BJ (cell line): ENCODE measurements around the gene SV2C. TPM values are rescaled to one million over a fixed set of nuclear protein-coding genes. Genes with fewer than 3 reads are reported as not detected.

ENCODE experiments used
- CTCF ChIA-PET: fragments of 350-600 bp; formaldehyde crosslinking; extraction: SDS; loops from one replicate; lab custom pipeline; 2021; ENCODE audit warnings: antibody characterized with exemption, inconsistent platforms; lab: Yijun Ruan, JAX
- POLR2A ChIA-PET: fragments of 300-600 bp; sonication (Branson Sonifier 250); formaldehyde crosslinking; extraction: SDS; loops from one replicate; lab custom pipeline; 2021; ENCODE audit warnings: antibody characterized with exemption; lab: Charles Lee
- DNase-seq: peaks from one replicate; pipeline ENCODE4 v3.0.0-alpha.2; 2011; ENCODE audit warnings: low read depth
- H3K27me3 ChIP-seq: 2 replicates; pipeline ENCODE4 v1.6.0; 2011; ENCODE audit warnings: low read length; ENCODE audit not compliant: control insufficient read depth, insufficient read depth
- H3K36me3 ChIP-seq: 2 replicates; pipeline ENCODE4 v1.5.1; 2011; ENCODE audit warnings: low read length; ENCODE audit not compliant: control insufficient read depth, insufficient read depth
- H3K4me3 ChIP-seq: 2 replicates; pipeline ENCODE4 v1.5.1; 2011; ENCODE audit warnings: low read depth, mild to moderate bottlenecking, control low read depth, low read length
- CTCF ChIP-seq: IDR thresholded peaks from 2 replicates; pipeline ENCODE4 v1.5.1; 2011; ENCODE audit warnings: low read depth, mild to moderate bottlenecking, control low read depth, inconsistent platforms, low read length, moderate library complexity; ENCODE audit not compliant: insufficient read depth
- polyA plus RNA-seq: library from polyadenylated mRNA; depleted of rRNA; stranded (reverse); fragments of >200 nt; gene quantifications from 2 replicates; pipeline ENCODE4 v1.2.3, GENCODE V29; 2011

The SV2C gene
- polyA plus RNA-seq, 1 experiment, result not detected

DNA sequence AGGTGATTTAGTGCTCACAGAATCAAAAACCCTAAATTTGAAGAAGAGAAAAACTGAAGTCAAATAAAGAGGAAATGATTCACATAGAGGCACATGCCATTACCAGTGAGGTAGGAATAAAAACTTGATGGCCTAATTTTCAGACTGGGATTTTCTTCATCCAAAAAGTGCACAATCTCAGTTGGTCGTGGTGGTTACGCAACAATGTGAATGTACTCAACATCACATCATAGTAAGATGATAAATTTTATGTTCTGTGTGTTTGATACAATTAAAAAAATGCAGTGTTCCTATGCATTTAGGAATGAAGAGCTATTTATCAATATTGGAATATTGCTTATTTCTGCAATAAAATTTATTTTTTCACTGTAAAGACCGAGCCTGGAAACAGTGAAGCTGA, 60.7 kb downstream of the SV2C start:
- no peak overlapping the region for H3K4me3 ChIP-seq
- no peak for DNase-seq
- TF ChIP-seq CTCF, result no peak
- ChIA-PET CTCF (no interaction called here), POLR2A (no interaction called here)
- H3K36me3 ChIP-seq, result no peaks in the 10 kb centered on the region
- H3K27me3 ChIP-seq, result no peaks in the 10 kb centered on the region

DNA sequence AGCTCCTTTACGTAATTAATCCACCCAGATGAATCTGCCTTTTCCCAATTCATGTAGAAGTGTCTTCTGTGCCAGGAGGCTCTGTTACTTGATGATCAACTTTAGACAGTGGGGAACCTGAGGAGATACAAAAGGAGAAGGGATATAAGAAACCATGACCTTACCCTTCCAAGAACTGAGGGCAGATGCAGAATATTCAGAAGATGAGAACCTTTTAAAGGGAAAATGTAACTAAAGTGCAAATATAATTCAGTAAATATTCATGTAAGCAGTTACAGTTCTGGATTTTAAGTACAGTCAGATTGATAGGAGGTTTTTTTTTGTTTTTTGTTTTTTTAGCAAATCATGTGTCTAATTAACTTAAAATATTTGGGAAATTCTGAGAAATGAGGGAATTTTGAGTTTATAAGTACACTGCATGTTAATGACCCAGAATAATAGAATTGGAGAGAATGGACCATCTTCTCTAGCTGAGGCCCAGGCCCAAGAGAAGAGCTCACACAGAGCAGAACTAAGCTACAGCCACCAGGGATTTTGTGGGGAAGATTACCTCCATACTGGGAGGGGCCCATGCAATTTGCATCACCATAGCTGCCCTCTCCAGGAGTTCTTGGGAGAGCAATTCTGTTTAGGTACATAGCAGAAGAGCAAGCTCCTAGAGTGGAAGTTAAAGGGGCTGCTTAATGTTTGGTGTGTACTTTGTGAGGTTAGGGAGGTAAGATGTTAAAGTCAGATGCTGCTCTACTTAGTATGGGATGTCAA, 61.5 kb downstream of the SV2C start:
- H3K27me3 ChIP-seq, result no peaks in the 10 kb centered on the region
- H3K36me3 ChIP-seq, result no peaks in the 10 kb centered on the region
- ChIA-PET POLR2A (no interaction called here), CTCF (no interaction called here)
- no peak for DNase-seq
- TF ChIP-seq CTCF, result no peak
- no peak overlapping the region for H3K4me3 ChIP-seq

GRCh38 chr5:76145945-76146344, 62.8 kb downstream of the SV2C start:
- CTCF ChIA-PET, result no interaction called here
- no peak for DNase-seq
- H3K27me3 ChIP-seq, result no peaks in the 10 kb centered on the region
- H3K4me3 ChIP-seq, result no peak overlapping the region
- no peak for TF ChIP-seq CTCF
- H3K36me3 ChIP-seq, result no peaks in the 10 kb centered on the region
- POLR2A ChIA-PET, result no interaction called here

DNA sequence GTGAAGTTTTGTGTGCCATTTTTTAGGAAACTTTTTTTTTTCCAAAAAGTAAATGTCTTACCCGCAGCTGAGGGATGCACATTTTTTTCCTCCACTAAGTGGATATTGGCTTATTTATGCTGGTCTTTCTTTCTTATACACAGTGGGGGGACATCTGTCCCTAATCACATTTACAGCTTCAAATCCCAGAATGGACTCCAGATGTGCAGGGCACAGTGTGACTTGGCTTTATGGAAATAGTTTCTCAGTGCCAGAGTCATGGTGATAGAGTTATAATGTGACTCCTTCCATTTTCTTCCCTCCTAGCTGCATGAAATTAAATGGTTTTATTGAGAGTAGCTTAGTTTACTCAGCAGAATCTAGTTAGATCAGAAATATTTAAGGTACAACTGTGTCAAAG, 66.5 kb downstream of the SV2C start:
- no peaks in the 10 kb centered on the region for H3K36me3 ChIP-seq
- no peak for DNase-seq
- CTCF ChIA-PET, result no interaction called here
- POLR2A ChIA-PET, result no interaction called here
- no peak for TF ChIP-seq CTCF
- H3K27me3 ChIP-seq, result no peaks in the 10 kb centered on the region
- no peak overlapping the region for H3K4me3 ChIP-seq

DNA sequence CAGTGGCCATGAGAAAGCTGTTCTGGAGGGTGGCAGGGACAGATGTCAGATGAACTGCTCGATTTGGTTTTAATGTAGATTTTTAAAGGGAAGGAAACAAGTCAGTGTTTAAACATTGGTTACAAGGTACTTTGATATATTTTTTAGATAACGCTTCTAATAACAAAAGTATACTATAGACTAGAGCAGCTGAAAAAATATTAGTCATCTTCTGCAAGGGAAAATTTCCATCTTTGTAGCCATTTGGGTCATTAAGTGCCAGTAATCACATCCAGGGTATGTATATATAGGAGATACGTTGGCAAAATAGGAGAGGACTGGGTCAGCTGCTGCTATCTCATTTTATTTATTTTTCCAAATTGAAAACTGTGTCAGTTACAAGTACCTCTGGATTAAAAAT, 69.0 kb downstream of the SV2C start:
- POLR2A ChIA-PET, result no interaction called here
- no peaks in the 10 kb centered on the region for H3K27me3 ChIP-seq
- no peaks in the 10 kb centered on the region for H3K36me3 ChIP-seq
- CTCF ChIA-PET, result no interaction called here
- no peak overlapping the region for H3K4me3 ChIP-seq
- no peak for DNase-seq
- no peak for TF ChIP-seq CTCF
